OCI-LY3 (cell line): ENCODE measurements around the gene ARHGAP9.

Source experiments
- CTCF ChIP-seq: fragments of 200-600, 300-600 bp; sonication (generic); IDR thresholded peaks from 2 replicates; pipeline ENCODE4 v1.5.1; 2014; ENCODE audit warnings: antibody characterized with exemption, low read length, low read depth
- EZH2phosphoT487 ChIP-seq: fragments of 200-600 bp; shearing (Covaris generic); IDR thresholded peaks from 2 replicates; pipeline ENCODE4 v1.6.1; 2018; ENCODE audit warnings: antibody characterized with exemption, mixed run types, low read depth

- TF ChIP-seq CTCF (no peak), EZH2phosphoT487 (no peak)
Measured at GRCh38 chr12:57523706-57524614, 44.3 kb upstream of the ARHGAP9 start.
